Measurements from ENCODE around the gene MILR1. TPM values are rescaled to one million over a fixed set of nuclear protein-coding genes. Genes with fewer than 3 reads are reported as not detected.

Gene MILR1
- polyA plus RNA-seq, 1 donor (not counting 4 experiments of a cell fraction or from before 2014, with no cell fraction given) = not detected

- no peak overlapping the region for H3K4me2 ChIP-seq (ENCODE audit: control insufficient read depth, extremely low read depth, insufficient read depth, low read depth, low read length)
- H3K4me1 ChIP-seq (ENCODE audit: control insufficient read depth, extremely low read depth, insufficient read depth, low read length) = no peaks in the 10 kb centered on the region
- H2AFZ ChIP-seq (ENCODE audit: control insufficient read depth, low read length) = no peak overlapping the region
- dilution Hi-C loops (cut with MboI; ENCODE audit: extremely low pct_ligation_motif_present, low sequenced_read_pairs) = no loop called here
- H3K79me2 ChIP-seq (ENCODE audit: control insufficient read depth, insufficient read depth, low read length) = no peaks in the 10 kb centered on the region
- TF ChIP-seq CTCF (optimal IDR thresholded peaks at IDR 0.05 in 1 of 3, IDR thresholded peaks at IDR 0.05 in 1 of 3, conservative IDR thresholded peaks at IDR 0.05 in 1 of 3; ENCODE audit: extremely low read depth in 1 of 3, insufficient read depth in 2 of 3, low read length in 3 of 3) (no peak), EZH2 (IDR thresholded peaks at IDR 0.05; ENCODE audit: low read length) (no peak)
- no peak overlapping the region for H3K27ac ChIP-seq (ENCODE audit: control insufficient read depth, insufficient read depth, low read length)
- no peaks in the 10 kb centered on the region for H4K20me1 ChIP-seq (ENCODE audit: control insufficient read depth, extremely low read depth, insufficient read depth, low read length)
- DNase-seq (ENCODE audit: low read depth, low spot score) = no peak
- no peaks in the 10 kb centered on the region for H3K9me1 ChIP-seq (ENCODE audit: control insufficient read depth, extremely low read depth, insufficient read depth, low read length)
- no peak overlapping the region for H3K9ac ChIP-seq (ENCODE audit: control insufficient read depth, extremely low read depth, insufficient read depth, low read length)
- no peaks in the 10 kb centered on the region for H3K36me3 ChIP-seq (ENCODE audit: control insufficient read depth in 2 of 2, extremely low read depth in 1 of 2, insufficient read depth in 2 of 2, low read length in 2 of 2)
- no peaks in the 10 kb centered on the region for H3K27me3 ChIP-seq (ENCODE audit: control insufficient read depth, extremely low read depth, insufficient read depth, low read length)
- FAIRE-seq = no peak
- no peaks in the 10 kb centered on the region for H3K9me3 ChIP-seq (ENCODE audit: control insufficient read depth, low read depth, low read length)
- H3K4me3 ChIP-seq (ENCODE audit: control insufficient read depth in 2 of 3, extremely low read depth in 1 of 3, insufficient read depth in 2 of 3, low read depth in 1 of 3, low read length in 3 of 3) = no peak overlapping the region
These were observed 12.0 kb downstream of the MILR1 start for GRCh38 chr17:64460955-64461354.

GRCh38 chr17:64461788-64462187 is 12.9 kb downstream of the MILR1 start:
- Histone ChIP-seq H3K4me2 (ENCODE audit: control insufficient read depth, extremely low read depth, insufficient read depth, low read depth, low read length) (no peak overlapping the region), H3K36me3 (ENCODE audit: control insufficient read depth in 2 of 2, extremely low read depth in 1 of 2, insufficient read depth in 2 of 2, low read length in 2 of 2) (no peaks in the 10 kb centered on the region), H2AFZ (ENCODE audit: control insufficient read depth, low read length) (no peak overlapping the region), H3K4me3 (ENCODE audit: control insufficient read depth in 2 of 3, extremely low read depth in 1 of 3, insufficient read depth in 2 of 3, low read depth in 1 of 3, low read length in 3 of 3) (no peak overlapping the region), H3K4me1 (ENCODE audit: control insufficient read depth, extremely low read depth, insufficient read depth, low read length) (no peaks in the 10 kb centered on the region), H3K27ac (ENCODE audit: control insufficient read depth, insufficient read depth, low read length) (no peak overlapping the region), H3K9me1 (ENCODE audit: control insufficient read depth, extremely low read depth, insufficient read depth, low read length) (no peaks in the 10 kb centered on the region), H3K27me3 (ENCODE audit: control insufficient read depth, extremely low read depth, insufficient read depth, low read length) (peaks cover 6% of the 10 kb centered on the region), H3K9ac (ENCODE audit: control insufficient read depth, extremely low read depth, insufficient read depth, low read length) (no peak overlapping the region), H3K79me2 (ENCODE audit: control insufficient read depth, insufficient read depth, low read length) (no peaks in the 10 kb centered on the region), H4K20me1 (ENCODE audit: control insufficient read depth, extremely low read depth, insufficient read depth, low read length) (no peaks in the 10 kb centered on the region), H3K9me3 (ENCODE audit: control insufficient read depth, low read depth, low read length) (no peaks in the 10 kb centered on the region)
- DNase-seq (ENCODE audit: low read depth, low spot score) = no peak
- no peak for TF ChIP-seq EZH2 (IDR thresholded peaks at IDR 0.05; ENCODE audit: low read length)
- TF ChIP-seq CTCF (optimal IDR thresholded peaks at IDR 0.05 in 1 of 3, IDR thresholded peaks at IDR 0.05 in 1 of 3, conservative IDR thresholded peaks at IDR 0.05 in 1 of 3; ENCODE audit: extremely low read depth in 1 of 3, insufficient read depth in 2 of 3, low read length in 3 of 3) = no peak
- dilution Hi-C loops (cut with MboI; ENCODE audit: extremely low pct_ligation_motif_present, low sequenced_read_pairs) = no loop called here
- no peak for FAIRE-seq
